Ishikawa (cell line): ENCODE measurements around the gene MDM1.

Experiments used
- CEBPB ChIP-seq: IDR thresholded peaks from 2 replicates; pipeline ENCODE4 v1.6.1; 2012
- CREB1 ChIP-seq: IDR thresholded peaks from 2 replicates; pipeline ENCODE4 v1.6.1; 2012; ENCODE audit warnings: low read depth
- EGR1 ChIP-seq: IDR thresholded peaks from 2 replicates; pipeline ENCODE4 v1.6.1; 2012
- EP300 ChIP-seq: IDR thresholded peaks from 2 replicates; pipeline ENCODE4 v1.6.1; 2012; ENCODE audit warnings: borderline replicate concordance
- FOXM1 ChIP-seq: IDR thresholded peaks from 2 replicates; pipeline ENCODE4 v1.6.1; 2012; ENCODE audit warnings: low read depth, borderline replicate concordance
- MAX ChIP-seq: IDR thresholded peaks from 2 replicates; pipeline ENCODE4 v1.6.1; 2012
- NFIC ChIP-seq: IDR thresholded peaks from 2 replicates; pipeline ENCODE4 v1.6.1; 2012
- RAD21 ChIP-seq: IDR thresholded peaks from 2 replicates; pipeline ENCODE4 v1.6.1; 2012; ENCODE audit warnings: low read depth
- REST ChIP-seq: IDR thresholded peaks from 2 replicates; pipeline ENCODE4 v1.6.1; 2012; ENCODE audit warnings: low read depth, mild to moderate bottlenecking
- TAF1 ChIP-seq: IDR thresholded peaks from 2 replicates; pipeline ENCODE4 v1.6.1; 2012; ENCODE audit warnings: low read depth, mild to moderate bottlenecking
- TCF12 ChIP-seq: IDR thresholded peaks from 2 replicates; pipeline ENCODE4 v1.6.1; 2012; ENCODE audit warnings: low read depth
- TEAD4 ChIP-seq: IDR thresholded peaks from 2 replicates; pipeline ENCODE4 v1.6.1; 2012
- USF1 ChIP-seq: IDR thresholded peaks from 2 replicates; pipeline ENCODE4 v1.6.1; 2012
- YY1 ChIP-seq: IDR thresholded peaks from 2 replicates; pipeline ENCODE4 v1.6.1; 2012; ENCODE audit warnings: low read depth
- ZBTB7A ChIP-seq: IDR thresholded peaks from 2 replicates; pipeline ENCODE4 v1.6.1; 2012; ENCODE audit warnings: low read depth

Gene MDM1

GRCh38 chr12:68267892-68268396 is 64.2 kb downstream of the MDM1 start:
- no peak for TF ChIP-seq EGR1
- TF ChIP-seq CREB1: no peak
- TF ChIP-seq ZBTB7A: no peak
- no peak for TF ChIP-seq USF1
- no peak for TF ChIP-seq YY1
- no peak for TF ChIP-seq EP300
- TF ChIP-seq CEBPB: no peak
- no peak for TF ChIP-seq RAD21
- no peak for TF ChIP-seq TCF12
- no peak for TF ChIP-seq TEAD4
- TF ChIP-seq FOXM1: no peak
- no peak for TF ChIP-seq MAX
- TF ChIP-seq TAF1: no peak

- no peak for TF ChIP-seq USF1
- no peak for TF ChIP-seq NFIC
- TF ChIP-seq CEBPB: no peak
- no peak for TF ChIP-seq TEAD4
- TF ChIP-seq REST: no peak
- no peak for TF ChIP-seq CREB1
- TF ChIP-seq EGR1: no peak
- TF ChIP-seq MAX: no peak
- TF ChIP-seq ZBTB7A: no peak
- no peak for TF ChIP-seq TAF1
- TF ChIP-seq RAD21: no peak
- no peak for TF ChIP-seq EP300
- TF ChIP-seq FOXM1: no peak
- no peak for TF ChIP-seq YY1
- TF ChIP-seq TCF12: no peak
These were observed 67.3 kb downstream of the MDM1 start for GRCh38 chr12:68264857-68265256.

- TF ChIP-seq MAX: no peak
- no peak for TF ChIP-seq TCF12
- no peak for TF ChIP-seq USF1
- no peak for TF ChIP-seq TAF1
- TF ChIP-seq TEAD4: no peak
- TF ChIP-seq CREB1: no peak
- TF ChIP-seq NFIC: no peak
- no peak for TF ChIP-seq EP300
- TF ChIP-seq ZBTB7A: no peak
- no peak for TF ChIP-seq CEBPB
- TF ChIP-seq YY1: no peak
- TF ChIP-seq FOXM1: no peak
- no peak for TF ChIP-seq REST
- TF ChIP-seq RAD21: no peak
- TF ChIP-seq EGR1: no peak
These were observed 67.9 kb downstream of the MDM1 start for GRCh38 chr12:68264158-68264855.

- TF ChIP-seq MAX: no peak
- no peak for TF ChIP-seq FOXM1
These were observed 68.8 kb downstream of the MDM1 start for GRCh38 chr12:68263366-68263765.

GRCh38 chr12:68261896-68262295 is 70.3 kb downstream of the MDM1 start:
- TF ChIP-seq YY1 (no peak), FOXM1 (no peak), TAF1 (no peak), MAX (no peak), USF1 (no peak), CREB1 (no peak), RAD21 (no peak), EGR1 (no peak), TCF12 (no peak), CEBPB (no peak), EP300 (no peak), ZBTB7A (no peak), NFIC (no peak), REST (no peak)
